ENCODE measurements around the gene TRAPPC2. TPM values are rescaled to one million over a fixed set of nuclear protein-coding genes. Genes with fewer than 3 reads are reported as not detected.
A peak's percentile ranks its signal among the peaks of the same experiment; 100 is the strongest.

TRAPPC2 gene
- total RNA-seq, 1 experiment from 2014 or later, result 19.5 TPM

- no peaks in the 10 kb centered on the region for H3K9me3 ChIP-seq (ENCODE audit: low read depth, low read length, poor library complexity, severe bottlenecking)
- H3K4me1 ChIP-seq (ENCODE audit: insufficient read depth, low read length, poor library complexity, severe bottlenecking), result peaks cover 13% of the 10 kb centered on the region
- no peaks in the 10 kb centered on the region for H3K27me3 ChIP-seq (replicated peaks; ENCODE audit: insufficient read depth, low read depth, low read length, poor library complexity)
- H3K27ac ChIP-seq (ENCODE audit: low read depth, low read length, poor library complexity, severe bottlenecking), result no peak overlapping the region
- ChIA-PET CTCF (no interaction called here), POLR2A (ENCODE audit: low non-redundant PET) (no interaction called here)
- H3K36me3 ChIP-seq (ENCODE audit: insufficient read depth, low read length, poor library complexity, severe bottlenecking), result peaks cover 20% of the 10 kb centered on the region
- peak; percentile 18 for DNase-seq (ENCODE audit: low spot score)
- no TSS peak for BruUV-seq (replicated peaks)
- TF ChIP-seq EZH2 (IDR thresholded peaks at IDR 0.05; ENCODE audit: borderline replicate concordance, low read depth, low read length, poor library complexity, severe bottlenecking) (no peak), CTCF (conservative IDR thresholded peaks at IDR 0.05; ENCODE audit: low read depth, low read length) (no peak)
- intact Hi-C loops (cut with micrococcal nuclease; ENCODE audit: unreplicated experiment), result no loop called here
- no peak overlapping the region for H3K4me3 ChIP-seq (ENCODE audit: low read depth, low read length, poor library complexity, severe bottlenecking)
Measured at GRCh38 chrX:13759152-13759718, 24.8 kb upstream of the TRAPPC2 start.

- CTCF ChIA-PET, result no interaction called here
- peaks cover 14% of the 10 kb centered on the region for H3K36me3 ChIP-seq (ENCODE audit: insufficient read depth, low read length, poor library complexity, severe bottlenecking)
- no peaks in the 10 kb centered on the region for H3K9me3 ChIP-seq (ENCODE audit: low read depth, low read length, poor library complexity, severe bottlenecking)
Measured at GRCh38 chrX:13756381-13756780, 22.0 kb upstream of the TRAPPC2 start.

GRCh38 chrX:13755254-13755653 lies 20.8 kb upstream of the TRAPPC2 start:
- Histone ChIP-seq H3K9me3 (ENCODE audit: low read depth, low read length, poor library complexity, severe bottlenecking) (no peaks in the 10 kb centered on the region), H3K4me1 (ENCODE audit: insufficient read depth, low read length, poor library complexity, severe bottlenecking) (peaks cover 11% of the 10 kb centered on the region), H3K27me3 (replicated peaks; ENCODE audit: insufficient read depth, low read depth, low read length, poor library complexity) (no peaks in the 10 kb centered on the region), H3K4me3 (ENCODE audit: low read depth, low read length, poor library complexity, severe bottlenecking) (no peak overlapping the region), H3K27ac (ENCODE audit: low read depth, low read length, poor library complexity, severe bottlenecking) (no peak overlapping the region), H3K36me3 (ENCODE audit: insufficient read depth, low read length, poor library complexity, severe bottlenecking) (peaks cover 22% of the 10 kb centered on the region)
- BruUV-seq (replicated peaks), result no TSS peak
- POLR2A ChIA-PET (ENCODE audit: low non-redundant PET), result no interaction called here
- no peak for DNase-seq (ENCODE audit: low spot score)
- CTCF ChIA-PET, result no interaction called here
- TF ChIP-seq CTCF (conservative IDR thresholded peaks at IDR 0.05; ENCODE audit: low read depth, low read length) (no peak), EZH2 (IDR thresholded peaks at IDR 0.05; ENCODE audit: borderline replicate concordance, low read depth, low read length, poor library complexity, severe bottlenecking) (no peak)
- intact Hi-C loops (cut with micrococcal nuclease; ENCODE audit: unreplicated experiment), result no loop called here

More at GRCh38 chrX:13756381-13756780, 22.0 kb upstream of the TRAPPC2 start:
- TF ChIP-seq EZH2 (IDR thresholded peaks at IDR 0.05; ENCODE audit: borderline replicate concordance, low read depth, low read length, poor library complexity, severe bottlenecking) (no peak), CTCF (conservative IDR thresholded peaks at IDR 0.05; ENCODE audit: low read depth, low read length) (no peak)
- BruUV-seq (replicated peaks), result no TSS peak
- DNase-seq (ENCODE audit: low spot score), result no peak
- Histone ChIP-seq H3K4me1 (ENCODE audit: insufficient read depth, low read length, poor library complexity, severe bottlenecking) (peaks cover 13% of the 10 kb centered on the region), H3K27me3 (replicated peaks; ENCODE audit: insufficient read depth, low read depth, low read length, poor library complexity) (no peaks in the 10 kb centered on the region), H3K4me3 (ENCODE audit: low read depth, low read length, poor library complexity, severe bottlenecking) (no peak overlapping the region), H3K27ac (ENCODE audit: low read depth, low read length, poor library complexity, severe bottlenecking) (no peak overlapping the region)
- intact Hi-C loops (cut with micrococcal nuclease; ENCODE audit: unreplicated experiment), result no loop called here
- POLR2A ChIA-PET (ENCODE audit: low non-redundant PET), result no interaction called here
